HS-27A (cell line): ENCODE measurements around the gene YTHDF1.

Source experiments
- DNase-seq: peaks from one replicate; pipeline ENCODE4 v3.0.0-alpha.2; 2012; ENCODE audit warnings: low read depth, missing footprints

The YTHDF1 gene

DNA sequence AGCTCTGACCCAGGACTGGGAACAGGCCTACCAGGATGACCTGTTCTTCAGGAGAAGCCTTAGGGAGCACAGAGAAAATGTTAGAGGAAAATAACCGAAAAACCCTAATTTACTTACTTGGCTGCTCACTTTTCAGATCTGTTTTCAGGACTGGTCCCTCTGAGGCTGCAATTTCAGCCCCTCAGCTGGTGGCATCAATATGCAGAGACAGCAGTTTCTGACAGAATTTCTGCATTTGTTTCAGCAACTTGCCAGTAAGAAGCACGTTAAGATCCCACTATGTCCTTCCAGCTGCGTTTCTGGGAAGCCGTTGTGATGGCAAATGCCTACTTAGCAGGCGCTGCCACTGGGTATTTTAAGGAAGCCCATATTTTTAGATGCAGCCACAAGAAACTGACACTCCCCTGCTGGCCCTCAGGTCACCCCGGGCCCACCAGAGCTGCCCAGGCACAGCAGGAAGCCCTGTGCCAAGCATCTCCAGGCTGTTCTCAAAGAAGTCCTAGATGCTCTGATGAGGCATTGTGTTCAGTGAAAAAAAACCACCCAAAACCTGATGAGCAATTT lies 7.5 kb downstream of the YTHDF1 start:
- DNase-seq, result no peak

DNA sequence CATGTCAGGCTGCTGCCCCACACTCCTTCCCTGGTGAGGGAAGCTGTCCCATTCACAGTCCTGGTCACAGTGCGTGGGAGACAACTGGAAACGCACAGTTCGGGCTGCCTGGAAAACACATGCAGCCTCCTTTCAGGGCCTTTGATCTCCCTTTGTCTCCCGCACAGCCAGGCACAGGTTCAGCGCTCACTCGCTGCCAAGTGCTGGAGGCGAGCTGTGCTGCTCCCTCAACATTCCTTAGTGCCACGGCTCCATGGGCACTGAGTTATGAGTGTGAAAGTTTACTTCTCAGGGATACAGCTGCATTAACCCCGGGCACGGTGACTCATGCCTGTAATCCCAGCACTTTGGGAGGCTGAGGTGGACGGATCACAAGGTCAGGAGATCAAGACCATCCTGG lies 9.1 kb downstream of the YTHDF1 start:
- DNase-seq, result no peak

DNA sequence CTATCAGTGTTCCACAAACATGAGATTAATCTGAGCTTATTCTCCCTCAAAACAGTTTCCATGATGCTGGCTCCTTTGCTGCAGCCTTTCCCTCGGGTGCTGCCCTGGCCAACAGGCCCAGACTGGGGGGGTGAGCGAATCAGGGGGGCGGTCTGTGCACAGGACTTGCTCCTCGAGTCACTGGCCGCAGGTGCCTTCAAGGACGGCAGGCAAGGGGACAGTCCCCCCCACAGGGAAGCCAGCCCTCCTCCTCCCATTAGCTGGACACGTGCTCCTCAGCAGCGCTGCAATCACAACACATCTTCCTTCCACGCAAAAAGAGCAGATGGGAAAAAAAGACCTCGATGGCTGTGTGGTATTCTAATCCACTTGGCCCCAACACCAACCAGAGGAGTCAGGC lies 10.0 kb downstream of the YTHDF1 start:
- no peak for DNase-seq

DNA sequence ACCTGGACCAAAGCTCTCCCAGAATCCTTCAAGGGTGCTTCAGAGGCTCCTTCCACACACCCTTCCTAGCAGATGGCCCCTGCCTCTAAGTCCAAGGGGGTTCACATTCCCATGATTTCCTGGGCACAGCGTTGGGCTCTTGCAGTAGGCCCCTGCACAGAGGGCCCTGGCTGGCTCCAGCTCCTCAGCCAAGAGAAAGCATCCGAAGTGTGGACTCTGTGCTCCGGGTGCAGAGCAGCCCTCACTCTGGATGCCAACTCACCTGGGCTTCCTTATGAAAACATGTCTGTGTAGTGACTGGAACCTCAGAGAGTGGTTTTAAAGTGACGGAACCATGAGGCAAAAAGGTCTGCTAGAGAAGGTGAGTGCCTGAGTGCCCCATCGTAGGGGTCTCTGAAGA lies 11.6 kb downstream of the YTHDF1 start:
- no peak for DNase-seq

DNA sequence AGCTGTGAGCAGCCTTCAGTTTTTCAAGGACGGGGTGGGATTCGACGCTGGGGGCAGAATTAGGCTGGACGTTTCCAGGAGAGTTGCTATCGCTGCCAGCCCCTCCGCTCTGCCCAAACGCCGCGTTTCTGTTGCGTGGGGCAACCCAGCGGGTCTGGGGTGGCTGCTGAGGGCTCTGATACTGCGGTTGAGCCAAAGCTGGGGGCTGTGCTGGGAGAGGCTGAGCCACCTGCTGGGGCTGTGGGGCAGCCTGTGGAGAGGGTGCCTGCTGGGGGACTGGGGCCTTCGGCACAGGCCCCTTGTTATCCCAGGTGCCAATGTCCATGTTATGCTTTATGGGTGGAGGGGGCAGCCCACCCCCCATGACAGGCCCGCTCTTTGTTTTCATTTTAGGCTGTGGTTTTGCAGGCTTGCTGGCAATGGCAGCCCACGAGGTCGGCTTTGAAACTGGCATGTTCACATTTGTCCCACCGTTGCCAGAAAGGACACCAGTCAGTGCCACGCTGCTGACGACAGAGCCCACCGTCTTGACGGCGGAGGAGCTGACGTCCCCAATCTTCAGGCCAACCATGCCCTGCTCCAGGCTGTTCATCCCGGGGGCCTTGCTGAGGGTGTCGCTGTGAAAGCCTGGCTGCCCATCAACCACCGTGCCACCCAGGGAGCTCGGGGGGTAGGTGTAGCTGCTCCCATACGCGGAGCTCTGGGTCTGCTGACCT lies 13.0 kb downstream of the YTHDF1 start:
- no peak for DNase-seq

DNA sequence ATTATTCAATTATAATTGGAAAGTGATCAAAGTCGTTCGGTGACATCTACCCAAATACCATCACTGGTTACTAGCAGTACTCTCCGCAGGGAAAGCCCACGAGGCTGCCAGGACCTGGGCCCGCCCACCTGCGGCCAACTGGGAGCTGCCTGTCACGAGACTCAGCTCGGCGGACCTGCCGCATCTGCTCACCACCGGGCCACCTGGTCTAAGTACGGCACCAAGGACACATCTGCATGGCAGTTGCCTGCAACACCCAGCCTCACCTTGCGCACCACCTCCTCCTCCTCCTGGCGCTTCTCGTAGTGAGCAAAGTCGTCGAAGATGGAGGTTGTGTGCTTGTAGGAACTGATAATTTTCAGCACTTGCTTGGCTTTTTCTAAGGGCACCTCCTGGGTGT lies 13.9 kb downstream of the YTHDF1 start:
- no peak for DNase-seq

DNA sequence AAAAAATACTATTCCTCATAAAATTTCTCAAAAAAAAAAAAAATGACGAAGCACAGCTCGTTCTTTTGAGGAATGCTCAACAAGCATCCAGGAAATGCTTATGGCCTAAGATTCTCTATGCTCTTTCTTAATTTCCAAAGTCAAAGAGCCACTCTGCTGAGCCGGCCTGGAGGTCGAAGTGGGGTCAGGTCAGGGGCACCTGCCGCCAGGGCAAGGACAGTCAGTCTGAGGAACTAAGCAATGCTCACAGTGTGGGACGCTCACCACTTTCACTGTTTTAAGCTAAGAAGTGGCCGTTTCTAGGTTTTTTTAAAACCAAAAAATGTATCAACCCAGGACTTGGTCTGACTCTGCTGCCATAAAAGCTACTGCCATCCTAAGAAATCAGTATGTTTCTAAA lies 17.3 kb downstream of the YTHDF1 start:
- no peak for DNase-seq

DNA sequence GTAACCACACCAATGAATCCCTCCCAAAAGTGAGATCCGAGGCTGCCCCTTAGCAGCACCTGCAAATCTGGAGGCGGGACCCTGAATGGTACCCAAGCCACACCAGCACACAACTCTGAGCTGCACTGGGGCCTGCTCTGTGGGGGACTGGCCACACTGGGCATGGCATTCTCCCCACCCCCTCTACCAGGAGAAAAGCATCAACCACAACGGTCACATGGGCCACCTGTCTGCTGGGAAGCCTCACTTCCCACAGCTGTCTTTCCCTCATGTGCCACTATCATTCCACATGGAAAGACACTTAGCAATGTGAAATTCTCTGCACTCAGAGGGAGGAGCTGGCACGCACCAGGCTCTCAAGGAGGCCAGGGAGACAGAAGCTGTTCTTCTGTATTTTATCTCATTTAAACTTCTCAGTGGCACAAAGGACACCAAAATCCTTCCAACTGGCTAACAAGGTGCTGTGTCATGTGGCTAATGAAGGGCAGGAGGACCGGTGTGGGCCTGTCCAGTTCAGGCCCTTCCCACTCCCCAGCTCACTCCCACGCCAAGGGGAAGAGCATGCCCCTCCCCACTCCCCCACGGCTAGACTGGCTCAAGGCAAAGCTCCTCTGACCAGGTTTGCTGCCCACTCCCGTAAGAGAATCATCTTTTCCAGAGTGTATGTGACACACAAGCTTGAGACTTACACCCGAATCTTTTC lies 19.0 kb downstream of the YTHDF1 start:
- DNase-seq, result no peak

DNA sequence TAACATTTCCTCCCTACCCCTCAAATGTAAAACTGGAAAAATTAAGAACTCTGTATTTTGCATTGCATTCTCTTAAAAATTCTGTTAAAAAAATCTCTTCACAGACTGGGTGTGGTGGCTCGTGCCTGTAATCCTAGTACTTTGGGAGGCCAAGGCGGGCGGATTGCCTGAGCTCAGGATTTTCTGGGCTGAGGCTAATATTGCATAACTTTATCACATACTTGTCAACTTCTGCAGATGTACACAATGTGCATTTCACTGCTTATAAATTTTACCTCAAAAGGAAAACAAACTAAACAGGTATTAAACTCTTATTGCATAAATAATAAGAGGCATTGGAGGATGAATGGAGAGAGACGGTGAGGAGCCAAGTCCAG lies 21.1 kb downstream of the YTHDF1 start:
- no peak for DNase-seq

DNA sequence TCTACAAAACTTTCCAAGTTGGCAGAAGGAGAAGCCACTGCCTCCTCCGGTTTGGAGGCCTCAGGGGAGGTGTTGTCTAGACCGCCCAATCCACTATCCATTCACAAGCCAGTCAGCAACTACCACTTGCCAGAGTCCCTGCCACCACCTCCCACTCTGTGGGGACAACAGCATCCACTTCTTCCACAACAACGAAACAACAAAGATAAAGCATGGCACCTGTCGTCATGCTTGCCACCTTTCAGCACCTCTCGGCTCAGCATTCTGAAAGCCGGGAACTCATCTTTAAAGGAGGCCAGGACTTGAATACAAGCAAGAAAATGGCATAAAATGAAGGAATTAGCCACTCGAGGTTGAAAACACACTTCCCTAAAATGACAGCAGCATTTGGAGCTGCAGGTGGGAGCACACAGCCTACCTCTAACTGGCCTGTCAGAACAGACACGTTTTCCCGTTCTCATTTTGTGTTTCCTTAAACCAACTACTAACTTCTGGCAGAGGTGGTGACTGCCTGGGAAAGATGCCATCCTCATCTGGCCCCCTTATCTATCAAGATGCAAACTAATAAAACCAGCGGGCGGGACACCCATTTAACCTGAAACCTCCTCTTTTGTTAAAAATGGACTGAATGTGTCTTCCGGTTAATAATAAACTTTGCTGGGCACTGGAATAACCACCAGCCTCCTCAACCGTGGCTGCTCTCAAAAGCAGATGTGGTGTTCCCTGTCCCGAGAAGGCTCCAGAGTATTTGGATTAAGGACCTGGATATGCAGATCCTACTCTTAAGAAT lies 21.7 kb downstream of the YTHDF1 start:
- DNase-seq, result no peak

DNA sequence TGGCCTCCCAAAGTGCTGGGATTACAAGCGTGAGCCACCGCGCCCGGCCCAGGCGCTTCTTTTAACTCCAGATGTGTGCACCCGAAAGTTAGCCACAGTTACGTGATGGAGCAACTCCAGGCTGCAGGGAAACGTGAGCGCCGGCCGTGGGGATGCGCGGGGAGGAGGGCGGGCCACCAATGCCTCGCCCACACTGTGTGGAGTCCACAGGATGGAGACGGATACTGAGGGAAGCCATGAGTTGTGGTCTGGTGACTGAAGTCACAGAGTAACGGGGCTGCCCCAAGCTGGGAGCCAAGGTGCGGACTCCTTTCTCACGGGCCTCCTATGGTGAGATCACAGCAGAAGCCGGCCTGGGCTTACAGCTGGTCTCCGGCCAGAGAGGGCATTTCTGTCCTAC lies 23.2 kb downstream of the YTHDF1 start:
- no peak for DNase-seq

DNA sequence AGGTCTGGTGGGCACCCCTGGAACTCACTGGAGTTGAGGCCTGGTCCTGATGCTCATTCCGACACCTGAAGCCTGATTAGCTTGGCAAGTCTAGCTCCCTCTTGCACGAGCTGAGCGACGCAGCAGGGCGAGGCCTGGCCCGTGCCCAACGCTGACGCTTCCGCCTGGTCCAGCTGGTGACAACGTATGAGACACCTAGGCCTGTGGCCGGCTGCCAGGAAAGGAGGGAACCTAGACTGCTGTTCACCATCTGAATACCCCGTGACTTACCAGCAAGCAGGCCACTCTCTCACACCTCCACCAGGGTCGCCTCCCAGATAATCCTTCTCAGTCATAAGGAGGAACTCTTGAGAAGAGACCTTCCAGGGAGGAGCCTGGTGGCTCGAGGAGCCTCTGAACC lies 24.5 kb downstream of the YTHDF1 start:
- no peak for DNase-seq

DNA sequence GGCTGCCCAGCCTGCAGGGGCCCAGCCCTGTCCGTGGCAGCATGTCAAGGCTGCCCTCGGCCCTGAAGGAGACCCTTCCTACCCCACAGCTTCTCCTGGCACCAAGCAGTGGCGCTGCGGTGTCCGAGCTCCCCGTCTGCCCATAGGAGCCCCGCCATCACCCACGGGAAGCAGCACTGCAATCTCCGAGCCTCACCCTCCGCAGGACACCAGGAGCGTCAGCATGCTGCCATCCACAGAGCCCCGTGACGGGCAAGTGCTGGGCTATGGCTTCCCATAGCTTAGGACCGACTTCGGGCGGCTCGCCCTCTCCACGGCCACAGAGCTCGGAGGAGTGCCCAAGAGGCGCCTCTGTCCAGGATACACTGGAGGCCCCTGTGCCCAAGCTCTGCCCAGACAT lies 25.1 kb downstream of the YTHDF1 start:
- DNase-seq, result no peak

DNA sequence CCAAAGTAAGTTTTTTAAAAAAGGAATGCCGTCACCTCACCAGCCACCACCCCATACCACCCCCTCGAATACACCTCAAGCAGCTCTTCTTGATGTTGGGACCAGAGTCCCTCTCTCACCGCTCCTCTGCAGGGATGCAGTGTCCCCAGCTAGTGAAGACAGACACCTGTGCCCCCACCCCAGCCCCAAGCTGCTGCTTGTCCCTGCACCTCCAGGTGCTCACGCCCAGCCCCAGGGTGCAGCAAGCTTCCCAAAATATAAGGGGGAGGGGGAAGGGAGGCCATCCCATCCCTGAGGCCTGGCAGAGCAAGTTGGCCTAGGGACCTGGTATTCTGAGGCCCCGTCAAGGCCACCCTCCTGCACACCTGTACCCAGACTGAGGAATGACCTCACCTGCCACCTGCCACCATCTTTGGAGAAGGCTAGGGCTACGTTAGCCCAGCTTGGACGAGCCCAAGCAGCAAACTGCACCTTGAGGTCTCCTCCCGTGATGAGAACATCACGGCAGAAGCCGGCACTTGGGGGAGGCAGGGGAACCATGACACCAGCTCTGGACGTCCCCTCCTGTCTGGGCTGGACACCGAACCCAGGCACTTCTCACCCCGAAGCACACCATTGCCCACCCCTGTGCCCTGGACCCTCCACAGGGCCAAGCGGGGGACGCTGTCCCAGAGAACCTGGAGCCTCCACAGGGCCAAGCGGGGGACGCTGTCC lies 25.9 kb downstream of the YTHDF1 start:
- DNase-seq, result no peak

DNA sequence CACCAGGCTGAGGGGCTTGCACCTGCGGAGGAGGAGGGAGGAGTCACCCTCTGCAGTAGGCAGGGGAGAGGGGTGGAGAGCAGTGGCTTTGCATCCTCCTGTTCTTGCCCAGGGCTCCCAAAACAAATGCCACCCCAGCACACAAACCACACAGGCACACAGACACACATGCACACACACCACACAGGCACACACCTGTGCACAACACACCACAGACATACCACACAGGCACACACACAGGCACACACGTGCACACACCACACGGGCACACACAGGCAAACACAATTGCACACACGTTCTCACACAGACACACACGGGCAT lies 26.6 kb downstream of the YTHDF1 start:
- DNase-seq, result no peak

DNA sequence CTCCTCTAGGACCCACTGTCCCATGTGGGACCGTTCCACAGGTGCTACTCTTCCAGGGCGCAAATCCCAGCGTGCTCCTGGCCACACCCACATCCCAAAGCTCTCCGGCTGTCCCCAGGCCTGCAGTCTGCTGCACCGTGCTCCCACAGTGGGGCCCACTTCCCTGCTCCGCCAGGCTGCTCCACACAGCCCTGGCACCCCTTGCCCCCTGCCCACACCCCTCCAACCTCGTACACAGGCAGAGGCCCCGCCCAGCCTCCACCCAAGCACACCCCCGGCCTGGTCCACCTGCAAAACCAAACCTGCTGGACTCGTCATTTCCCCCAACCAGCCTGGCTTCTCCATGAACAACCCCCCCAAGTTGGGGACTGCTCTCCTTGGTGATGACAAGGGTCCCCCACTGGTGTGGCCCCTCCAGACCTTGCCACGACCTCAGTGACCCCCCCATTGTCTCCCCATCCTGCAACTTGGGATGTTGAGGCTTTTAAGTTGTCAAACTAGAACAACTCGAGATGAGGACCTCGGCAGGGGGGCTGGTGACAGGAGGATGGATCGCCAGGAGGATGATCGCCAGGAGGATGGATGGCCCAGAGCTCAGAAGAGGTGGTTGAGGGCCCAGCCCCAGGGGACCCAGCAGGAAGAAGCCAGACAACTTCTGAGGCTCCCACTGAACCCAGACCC lies 27.1 kb downstream of the YTHDF1 start:
- no peak for DNase-seq

DNA sequence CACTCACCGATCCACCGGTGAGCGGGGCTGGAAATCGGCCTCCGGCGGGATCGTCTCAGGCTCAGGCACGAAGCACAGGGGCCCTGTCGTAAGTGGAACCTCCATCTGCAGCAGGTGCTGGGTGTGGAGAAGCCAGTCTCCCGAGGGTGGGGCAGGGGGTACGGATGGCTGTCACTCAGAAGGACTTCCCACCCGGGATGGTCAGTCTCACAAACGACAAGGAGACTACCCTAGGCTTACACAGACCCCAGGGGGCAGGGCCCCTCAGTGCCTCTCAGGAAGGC lies 27.8 kb downstream of the YTHDF1 start:
- DNase-seq, result no peak

DNA sequence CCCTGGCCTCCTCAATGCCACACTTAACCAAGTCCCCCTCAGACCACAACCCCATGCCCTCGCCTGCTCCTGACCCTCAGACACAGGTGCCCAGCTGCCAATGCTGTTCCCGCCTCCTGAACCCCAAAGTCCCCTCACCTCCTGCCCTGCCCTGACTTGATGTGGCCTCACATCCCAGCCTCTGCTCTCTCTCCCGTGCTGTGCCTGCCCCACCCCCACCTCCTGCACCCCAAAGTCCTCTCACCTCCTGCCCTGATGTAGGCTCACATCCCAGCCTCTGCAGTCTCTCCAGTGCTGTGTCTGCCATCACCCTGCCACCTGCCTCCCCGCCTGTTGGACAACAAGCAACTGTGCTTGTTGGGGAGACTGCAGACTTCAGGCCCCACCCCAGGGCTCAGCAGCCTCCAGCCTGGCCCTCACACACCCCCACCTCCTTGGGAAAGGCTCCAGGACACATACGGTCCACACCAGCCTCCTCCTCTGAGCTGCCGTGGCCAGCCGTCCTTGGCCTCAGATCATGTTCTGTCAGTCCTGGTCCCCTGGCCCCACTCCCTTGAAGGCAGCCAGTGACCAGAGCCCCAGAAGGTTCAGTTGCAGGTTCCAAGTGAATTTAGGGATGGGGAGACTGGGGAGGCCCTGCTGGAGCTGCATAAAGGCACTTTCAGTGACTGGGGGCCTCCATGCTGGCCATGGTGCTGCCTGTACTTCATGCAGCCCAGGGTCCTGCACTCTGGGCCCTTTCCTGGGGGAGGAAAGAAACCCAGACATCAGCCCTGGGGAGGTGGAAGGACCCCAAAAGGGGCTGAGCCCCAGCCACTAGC lies 28.4 kb downstream of the YTHDF1 start:
- DNase-seq, result no peak

DNA sequence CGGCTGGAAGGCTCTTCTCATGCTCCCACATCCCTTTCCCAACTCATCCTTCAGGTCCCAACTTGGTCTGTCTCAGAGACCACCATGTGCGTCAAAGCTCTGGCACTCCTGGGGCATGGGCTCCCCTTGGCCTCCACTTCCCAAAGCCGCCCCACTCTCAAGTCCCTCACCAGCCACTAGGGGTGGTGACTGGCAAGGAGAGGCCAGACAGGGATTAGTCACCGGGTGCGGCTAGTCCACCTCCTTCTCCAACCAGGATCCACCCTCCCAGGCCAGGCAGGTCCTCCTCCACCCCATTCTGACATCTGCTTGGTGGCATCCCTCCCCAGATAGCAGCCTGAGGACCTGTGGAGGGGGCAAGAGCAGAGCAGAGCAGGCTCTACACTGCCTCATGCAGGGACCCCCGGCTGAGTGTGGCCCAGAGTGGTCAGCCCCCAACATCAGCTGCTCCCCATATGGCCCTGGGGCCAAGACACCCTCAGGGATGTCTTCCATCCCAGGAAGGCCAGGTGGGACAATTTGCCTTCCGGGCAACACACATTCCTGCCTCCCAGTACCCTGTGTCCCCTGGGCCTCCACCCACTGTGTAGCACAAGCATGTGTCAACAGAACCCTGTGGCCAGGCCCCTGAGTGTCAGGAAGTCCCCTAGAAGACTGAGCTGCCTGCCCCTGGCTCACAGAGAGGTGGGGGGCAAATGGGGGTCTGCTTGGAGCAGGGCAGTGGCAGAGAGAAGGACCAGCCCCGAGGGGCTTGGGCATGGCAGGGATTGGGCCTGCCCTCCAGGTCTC lies 29.2 kb downstream of the YTHDF1 start:
- peak; percentile 8 for DNase-seq

DNA sequence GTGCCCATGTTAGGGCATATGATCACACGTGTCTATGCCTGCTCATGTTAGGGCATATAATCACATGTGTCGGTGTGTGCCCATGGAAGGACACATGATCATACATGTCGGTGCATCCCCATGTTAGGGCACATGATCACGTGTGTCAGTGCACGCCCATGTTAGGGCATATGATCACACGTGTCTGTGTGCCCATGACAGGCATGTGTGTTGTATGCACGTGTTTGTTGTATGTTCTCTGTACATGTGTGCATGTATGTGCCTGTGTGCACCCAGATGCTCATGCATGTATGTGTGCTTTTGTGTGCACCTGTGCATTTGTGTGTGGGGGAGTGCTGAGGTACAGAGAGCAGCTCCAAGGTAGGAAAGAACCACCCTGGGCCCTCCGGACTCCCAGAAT lies 29.8 kb downstream of the YTHDF1 start:
- DNase-seq, result no peak
